HepG2 (cell line): Measurements from ENCODE around the gene TGM5. TPM values are rescaled to one million over a fixed set of nuclear protein-coding genes. Genes with fewer than 3 reads are reported as not detected.

Source experiments
- ATAC-seq: fragments of 200-7000 bp; cut with Tn5 transposase; 3 replicates; pipeline ENCODE4 v1.9.1; 2020; ENCODE audit warnings: mild to moderate bottlenecking, moderate library complexity
- BruUV-seq: library from RNA; stranded (reverse); fragments of 400-500 nt; replicated peaks from 2 replicates; lab custom pipeline; 2021; lab: Mats Ljungman, UMichigan
- CTCF ChIA-PET: fragments of 300-600 bp; formaldehyde crosslinking; extraction: SDS; loops from one replicate; lab custom pipeline; 2021; ENCODE audit warnings: low total read pairs, inconsistent platforms, low intra/inter-chr PET ratio; lab: Yijun Ruan, JAX
- POLR2A ChIA-PET: fragments of 350-600 bp; sonication (Branson Sonifier 250); formaldehyde crosslinking; loops from one replicate; lab custom pipeline; 2020; ENCODE audit warnings: antibody characterized with exemption, inconsistent platforms; lab: Yijun Ruan, JAX
- DNase-seq: peaks from one replicate; pipeline ENCODE4 v3.0.0-alpha.2; 2015; ENCODE audit warnings: low spot score
- FAIRE-seq: peaks from 3 replicates; lab custom pipeline; 2011; peaks lifted over from hg19 to GRCh38; lab: Jason Lieb, UNC
- H2AFZ ChIP-seq: one replicate; pipeline ENCODE4 v1.6.1; 2011; ENCODE audit warnings: low read length, inconsistent platforms
- H3K27ac ChIP-seq: fragments of 300-600 bp; 3 replicates; pipeline ENCODE4 v1.8.0; 2011; ENCODE audit warnings: mixed run types, mild to moderate bottlenecking, mixed read lengths, low read length, inconsistent platforms; ENCODE audit not compliant: insufficient read depth; ENCODE audit errors: extremely low read length
- H3K27me3 ChIP-seq, 2 experiments: fragments of 200-600 bp in 1 of 2; 2 replicates in 1 of 2; 3 replicates in 1 of 2; pipeline versions ENCODE4 v1.6.0 to v1.8.0; 2011; ENCODE audit warnings: low read length in 2 of 2, mild to moderate bottlenecking in 2 of 2, moderate library complexity in 2 of 2, inconsistent platforms in 1 of 2; ENCODE audit not compliant: insufficient read depth in 2 of 2, control insufficient read depth in 1 of 2
- H3K36me3 ChIP-seq, 2 experiments: fragments of 200-600 bp in 1 of 2; replicated peaks in 1 of 2; 2 replicates in 1 of 2; 3 replicates in 1 of 2; pipeline versions ENCODE4 v1.5.1 to v1.8.0; 2011; ENCODE audit warnings: low read length in 2 of 2, inconsistent platforms in 1 of 2; ENCODE audit not compliant: insufficient read depth in 2 of 2, control insufficient read depth in 1 of 2
- H3K4me1 ChIP-seq: 2 replicates; pipeline ENCODE4 v1.5.1; 2012; ENCODE audit warnings: low read length, inconsistent platforms; ENCODE audit not compliant: insufficient read depth
- H3K4me2 ChIP-seq: 2 replicates; pipeline ENCODE4 v1.6.0; 2011; ENCODE audit warnings: low read depth, low read length, inconsistent platforms
- H3K4me3 ChIP-seq, 3 experiments: fragments of 200-600 bp in 1 of 3; sonication (generic), shearing (Covaris generic) in 1 of 3; replicated peaks in 1 of 3; 2 replicates each; pipeline ENCODE4 v1.5.1; 2011 to 2016; ENCODE audit warnings: low read length in 3 of 3, inconsistent platforms in 2 of 3, low read depth in 2 of 3, mild to moderate bottlenecking in 2 of 3, control low read depth in 1 of 3, mixed read lengths in 1 of 3; ENCODE audit not compliant: insufficient read depth in 1 of 3
- H3K79me2 ChIP-seq: one replicate; pipeline ENCODE4 v1.6.1; 2011; ENCODE audit warnings: low read length, inconsistent platforms; ENCODE audit not compliant: insufficient read depth
- H3K9ac ChIP-seq: 2 replicates; pipeline ENCODE4 v1.6.0; 2011; ENCODE audit warnings: mild to moderate bottlenecking, low read depth, low read length, inconsistent platforms; ENCODE audit not compliant: insufficient read depth
- H3K9me3 ChIP-seq: 2 replicates; pipeline ENCODE4 v1.5.1; 2012; ENCODE audit warnings: mild to moderate bottlenecking, low read length
- H4K20me1 ChIP-seq: 2 replicates; pipeline ENCODE4 v1.6.0; 2011; ENCODE audit warnings: inconsistent platforms, mild to moderate bottlenecking, low read length, moderate library complexity; ENCODE audit not compliant: insufficient read depth
- CREB1 ChIP-seq, 2 experiments: fragments of 450-650 bp in 1 of 2; IDR thresholded peaks; 2 replicates each; pipeline ENCODE4 v1.6.1; 2016 to 2017; ENCODE audit warnings: control low read depth in 1 of 2, mild to moderate bottlenecking in 1 of 2, missing compliant biosample characterization in 1 of 2, missing genetic modification characterization in 1 of 2
- FOXA1 ChIP-seq, 2 experiments: fragments of 450-650 bp in 1 of 2; sonication (generic) in 1 of 2; formaldehyde crosslinking in 1 of 2; IDR thresholded peaks; 2 replicates each; pipeline versions ENCODE4 v1.4.0 to v1.6.1; 2016 to 2020; ENCODE audit warnings: missing genetic modification reagents in 1 of 2
- KAT2B ChIP-seq: fragments of 150-350 bp; IDR thresholded peaks from 2 replicates; pipeline ENCODE4 v1.6.1; 2014; ENCODE audit warnings: low read depth, low read length, borderline replicate concordance
- REXO4 ChIP-seq: sonication (generic); formaldehyde crosslinking; IDR thresholded peaks from 2 replicates; pipeline ENCODE4 v1.8.0; 2022; ENCODE audit warnings: missing genetic modification reagents, mild to moderate bottlenecking, borderline replicate concordance
- TCF7 ChIP-seq: sonication (generic); IDR thresholded peaks from 2 replicates; pipeline ENCODE4 v1.6.1; 2016; ENCODE audit warnings: antibody characterized with exemption, low read depth
- ZNF782 ChIP-seq: sonication (generic); formaldehyde crosslinking; IDR thresholded peaks from 2 replicates; pipeline ENCODE4 v1.4.0; 2020; ENCODE audit warnings: missing genetic modification reagents, mild to moderate bottlenecking, borderline replicate concordance
- WGBS: methylation state at CpG from one replicate; pipeline ENCODE4 v1.1.6; 2017; ENCODE audit warnings: low lambda C conversion rate; 5-methylcytosine and 5-hydroxymethylcytosine counted together
- in situ Hi-C: cut with HindIII; loops from 2 replicates; pipeline ENCODE4 v1.10.0; 2017; ENCODE audit warnings: low pct_unique_long_range_greater_than_20kb; ENCODE audit not compliant: extremely low pct_ligation_motif_present
- intact Hi-C: fragments of 100-400 bp; cut with micrococcal nuclease; formaldehyde crosslinking; loops from one replicate; pipeline ENCODE4 v1.10.0; 2022; ENCODE audit not compliant: unreplicated experiment
- polyA plus RNA-seq, 8 experiments: library from polyadenylated mRNA; depleted of rRNA in 3 of 8; stranded (reverse) in 7 of 8; unstranded in 1 of 8; fragments of >200 nt; fragmentation: Illumina TruSeq in 4 of 8; extraction: Trizol in 4 of 8; gene quantifications; 2 replicates each; pipeline versions ENCODE4 v1.2.1 to v1.2.3, GENCODE V29; 2011 to 2016; ENCODE audit warnings: low read depth in 4 of 8, missing spikeins in 1 of 8, mixed read lengths in 1 of 8; ENCODE audit not compliant: insufficient read depth in 1 of 8
- total RNA-seq, 5 experiments: library from RNA; depleted of rRNA; stranded (reverse); fragments of >200 nt; fragmentation: Illumina TruSeq; extraction: Trizol; gene quantifications; 2 replicates each; pipeline ENCODE4 v1.2.3, GENCODE V29; 2016; ENCODE audit warnings: low read depth in 1 of 5
- TF ChIP-seq, protein P1 (sequence below): sonication (generic); formaldehyde crosslinking; IDR thresholded peaks from 2 replicates; pipeline ENCODE4 v1.5.1; 2020; ENCODE audit warnings: mild to moderate bottlenecking, missing genetic modification reagents, moderate library complexity

Gene TGM5
- total and polyA plus RNA-seq, 2 of the 13 experiments (the other 11 are each of a cell fraction or from before 2014, with no cell fraction given) = 0.18 to 0.65 TPM

DNA sequence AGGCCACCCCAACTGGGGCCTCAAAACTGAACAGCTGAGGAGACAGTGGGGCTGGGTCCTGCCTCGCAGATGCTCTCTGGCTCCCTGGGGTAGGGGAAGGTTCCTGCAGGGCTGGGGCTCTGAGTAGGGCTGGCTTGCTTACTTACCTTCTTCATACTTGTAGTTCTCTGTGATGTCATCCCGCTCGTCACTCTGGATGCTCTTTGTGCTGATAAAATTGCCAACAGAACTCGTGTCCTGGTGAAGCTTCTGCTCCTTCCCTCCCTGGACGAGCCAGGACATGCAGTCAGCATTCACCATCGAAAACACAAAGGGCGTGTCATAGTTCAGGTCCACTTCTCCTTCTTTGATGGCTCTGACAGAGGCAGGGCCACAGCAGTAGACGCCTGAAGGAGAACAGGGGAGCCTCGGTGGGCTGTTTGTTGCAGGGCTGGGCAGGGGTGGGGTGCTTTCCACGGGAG is 28.0 kb downstream of the TGM5 start:
- WGBS = 14% methylated on average over 4 of the region's 10 CpGs
- FAIRE-seq = no peak
- H4K20me1 ChIP-seq = no peaks in the 10 kb centered on the region
- H3K9me3 ChIP-seq = no peaks in the 10 kb centered on the region
- no peak for TF ChIP-seq REXO4 (CRISPR knock-in tag)
- no peak for TF ChIP-seq TCF7
- TF ChIP-seq, protein P1, sequence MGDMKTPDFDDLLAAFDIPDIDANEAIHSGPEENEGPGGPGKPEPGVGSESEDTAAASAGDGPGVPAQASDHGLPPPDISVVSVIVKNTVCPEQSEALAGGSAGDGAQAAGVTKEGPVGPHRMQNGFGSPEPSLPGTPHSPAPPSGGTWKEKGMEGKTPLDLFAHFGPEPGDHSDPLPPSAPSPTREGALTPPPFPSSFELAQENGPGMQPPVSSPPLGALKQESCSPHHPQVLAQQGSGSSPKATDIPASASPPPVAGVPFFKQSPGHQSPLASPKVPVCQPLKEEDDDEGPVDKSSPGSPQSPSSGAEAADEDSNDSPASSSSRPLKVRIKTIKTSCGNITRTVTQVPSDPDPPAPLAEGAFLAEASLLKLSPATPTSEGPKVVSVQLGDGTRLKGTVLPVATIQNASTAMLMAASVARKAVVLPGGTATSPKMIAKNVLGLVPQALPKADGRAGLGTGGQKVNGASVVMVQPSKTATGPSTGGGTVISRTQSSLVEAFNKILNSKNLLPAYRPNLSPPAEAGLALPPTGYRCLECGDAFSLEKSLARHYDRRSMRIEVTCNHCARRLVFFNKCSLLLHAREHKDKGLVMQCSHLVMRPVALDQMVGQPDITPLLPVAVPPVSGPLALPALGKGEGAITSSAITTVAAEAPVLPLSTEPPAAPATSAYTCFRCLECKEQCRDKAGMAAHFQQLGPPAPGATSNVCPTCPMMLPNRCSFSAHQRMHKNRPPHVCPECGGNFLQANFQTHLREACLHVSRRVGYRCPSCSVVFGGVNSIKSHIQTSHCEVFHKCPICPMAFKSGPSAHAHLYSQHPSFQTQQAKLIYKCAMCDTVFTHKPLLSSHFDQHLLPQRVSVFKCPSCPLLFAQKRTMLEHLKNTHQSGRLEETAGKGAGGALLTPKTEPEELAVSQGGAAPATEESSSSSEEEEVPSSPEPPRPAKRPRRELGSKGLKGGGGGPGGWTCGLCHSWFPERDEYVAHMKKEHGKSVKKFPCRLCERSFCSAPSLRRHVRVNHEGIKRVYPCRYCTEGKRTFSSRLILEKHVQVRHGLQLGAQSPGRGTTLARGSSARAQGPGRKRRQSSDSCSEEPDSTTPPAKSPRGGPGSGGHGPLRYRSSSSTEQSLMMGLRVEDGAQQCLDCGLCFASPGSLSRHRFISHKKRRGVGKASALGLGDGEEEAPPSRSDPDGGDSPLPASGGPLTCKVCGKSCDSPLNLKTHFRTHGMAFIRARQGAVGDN (CRISPR knock-in tag) = peak; percentile 13; the same call in 1 of the 2 replicates
- TF ChIP-seq CREB1 (IDR thresholded peaks at IDR 0.05) = peak; percentile 70; the same call in 1 of the 2 replicates
- no peak for TF ChIP-seq CREB1 (CRISPR knock-in tag; IDR thresholded peaks at IDR 0.05)
- no peak for TF ChIP-seq FOXA1 (IDR thresholded peaks at IDR 0.05)
- no peak for TF ChIP-seq FOXA1 (CRISPR knock-in tag; IDR thresholded peaks at IDR 0.05)
- TF ChIP-seq ZNF782 (CRISPR knock-in tag) = no peak
- no peak for TF ChIP-seq KAT2B
- H3K36me3 ChIP-seq = no peaks in the 10 kb centered on the region
- ATAC-seq = peak; percentile 57
- peak overlapping the region; percentile 66 for H3K4me2 ChIP-seq
- H3K4me1 ChIP-seq = peaks cover 27% of the 10 kb centered on the region
- peaks cover 0 to 21% of the 10 kb centered on the region in 2 experiments; a peak in 3 of 5 replicates for H3K27me3 ChIP-seq
- peak overlapping the region in 1 of 3 experiments; percentile 35; a peak in 2 of 6 replicates for H3K4me3 ChIP-seq
- intact Hi-C loops = no loop called here
- DNase-seq = peak; percentile 7
- no TSS peak for BruUV-seq
- in situ Hi-C loops = loop anchor here (10.0 kb wide), 1 partner anchor 46 kb away; no protein-coding TSS in a partner anchor
- H2AFZ ChIP-seq = no peak overlapping the region
- ChIA-PET POLR2A (no interaction called here), CTCF (no interaction called here)
- H3K9ac ChIP-seq = no peak overlapping the region
- no peaks in the 10 kb centered on the region for H3K79me2 ChIP-seq
- H3K27ac ChIP-seq = no peak overlapping the region
